ENCODE measurements around the gene RBP3. TPM values are rescaled to one million over a fixed set of nuclear protein-coding genes. Genes with fewer than 3 reads are reported as not detected.
A peak's percentile ranks its signal among the peaks of the same experiment; 100 is the strongest.

Gene RBP3
- total RNA-seq, 2 donors from 2014 or later, result not detected

- intact Hi-C loops (cut with DNase I), result no loop called here
- ATAC-seq (no peak), DNase-seq (no peak)
These were observed 18.0 kb downstream of the RBP3 start for GRCh38 chr10:47366181-47366631.

- no peak for DNase-seq
- ATAC-seq, result no peak
- intact Hi-C loops (cut with DNase I), result no loop called here
These were observed 18.7 kb downstream of the RBP3 start for GRCh38 chr10:47366731-47367460.

GRCh38 chr10:47367646-47368045, 19.5 kb downstream of the RBP3 start:
- DNase-seq (no peak), ATAC-seq (no peak)
- intact Hi-C loops (cut with DNase I), result no loop called here

GRCh38 chr10:47368431-47369180, 20.4 kb downstream of the RBP3 start:
- intact Hi-C loops (cut with DNase I), result no loop called here

GRCh38 chr10:47369251-47369894, 21.2 kb downstream of the RBP3 start:
- DNase-seq (no peak), ATAC-seq (no peak)
- intact Hi-C loops (cut with DNase I), result no loop called here

More at GRCh38 chr10:47368431-47369180, 20.4 kb downstream of the RBP3 start:
- ATAC-seq (no peak), DNase-seq (no peak)

GRCh38 chr10:47370015-47370767, 22.0 kb downstream of the RBP3 start:
- ATAC-seq (no peak), DNase-seq (no peak)
- intact Hi-C loops (cut with DNase I), result no loop called here

GRCh38 chr10:47370878-47371277, 22.7 kb downstream of the RBP3 start:
- DNase-seq (no peak), ATAC-seq (no peak)
- intact Hi-C loops (cut with DNase I), result no loop called here

GRCh38 chr10:47371629-47372485, 23.7 kb downstream of the RBP3 start:
- intact Hi-C loops (cut with DNase I), result no loop called here
- no peak for DNase-seq
- no peak for ATAC-seq

- ATAC-seq, result no peak
- intact Hi-C loops (cut with DNase I), result no loop called here
- no peak for DNase-seq
These were observed 24.6 kb downstream of the RBP3 start for GRCh38 chr10:47372726-47373125.

GRCh38 chr10:47374611-47375536, 26.7 kb downstream of the RBP3 start:
- intact Hi-C loops (cut with DNase I), result no loop called here
- DNase-seq, result no peak
- ATAC-seq, result peak in 1 of 2 donors; percentile 57

GRCh38 chr10:47376522-47377220, 28.5 kb downstream of the RBP3 start:
- intact Hi-C loops (cut with DNase I), result no loop called here
- DNase-seq (no peak), ATAC-seq (no peak)

GRCh38 chr10:47378183-47378510, 30.0 kb downstream of the RBP3 start:
- intact Hi-C loops (cut with DNase I), result no loop called here
- no peak for DNase-seq
- no peak for ATAC-seq

GRCh38 chr10:47378606-47379444, 30.7 kb downstream of the RBP3 start:
- no peak for DNase-seq
- intact Hi-C loops (cut with DNase I), result no loop called here
- ATAC-seq, result no peak

- DNase-seq, result no peak
These were observed 31.3 kb downstream of the RBP3 start for GRCh38 chr10:47379445-47379785.

GRCh38 chr10:47379901-47380300, 31.7 kb downstream of the RBP3 start:
- intact Hi-C loops (cut with DNase I), result no loop called here
- DNase-seq (no peak), ATAC-seq (no peak)

More at GRCh38 chr10:47379445-47379785, 31.3 kb downstream of the RBP3 start:
- intact Hi-C loops (cut with DNase I), result no loop called here
- ATAC-seq, result no peak
